Stomach smooth muscle (tissue), 2 donors: ENCODE results near the gene SHD.
A peak's percentile ranks its signal among the peaks of the same experiment; 100 is the strongest.
"Not testable (repeated sequence)": the region's sequence is repeated elsewhere in the genome, so short reads cannot be mapped to it uniquely, and the experiment has no call there.

ENCODE experiments used
- H3K27ac ChIP-seq: one replicate; pipeline ENCODE4 v1.7.0; 2013; ENCODE audit warnings: mild to moderate bottlenecking, low read length, inconsistent platforms
- H3K27me3 ChIP-seq, 2 donors: one replicate each; pipeline ENCODE4 v1.7.0; 2013; ENCODE audit warnings: low read length in 2 of 2; ENCODE audit not compliant: insufficient read depth in 2 of 2, control insufficient read depth in 1 of 2
- H3K36me3 ChIP-seq, 2 donors: one replicate each; pipeline ENCODE4 v1.7.0; 2013; ENCODE audit warnings: low read length in 2 of 2; ENCODE audit not compliant: control insufficient read depth in 2 of 2, insufficient read depth in 2 of 2
- H3K4me1 ChIP-seq: one replicate; pipeline ENCODE4 v1.7.0; 2013; ENCODE audit warnings: low read length; ENCODE audit not compliant: control insufficient read depth, insufficient read depth
- H3K4me3 ChIP-seq, 2 donors: one replicate each; pipeline ENCODE4 v1.7.0; 2013; ENCODE audit warnings: low read length in 2 of 2
- H3K9ac ChIP-seq, 2 donors: one replicate each; pipeline ENCODE4 v1.7.0; 2013; ENCODE audit warnings: low read length in 2 of 2, mild to moderate bottlenecking in 1 of 2
- H3K9me3 ChIP-seq, 2 donors: one replicate each; pipeline ENCODE4 v1.7.0; 2013; ENCODE audit warnings: low read length in 2 of 2; ENCODE audit not compliant: control insufficient read depth in 2 of 2
- donor health status: healthy.
- donor health status: Pancreatic carcinoma.

SHD gene

GRCh38 chr19:4328991-4329681 lies 50.1 kb downstream of the SHD start:
- not testable (repeated sequence) for H3K36me3 ChIP-seq, H3K9me3 ChIP-seq, H3K27ac ChIP-seq
- Histone ChIP-seq H3K9ac (peak overlapping the region in 1 of 2 donors; percentile 33), H3K4me1 (peaks cover 12% of the 10 kb centered on the region), H3K27me3 (peaks cover 0 to 15% of the 10 kb centered on the region in 2 donors), H3K4me3 (peak overlapping the region; percentile 53 to 64)

- H3K36me3 ChIP-seq, result no peaks in the 10 kb centered on the region
- no peak overlapping the region for H3K9ac ChIP-seq
- H3K4me1 ChIP-seq, result peaks cover 12% of the 10 kb centered on the region
- no peak overlapping the region for H3K4me3 ChIP-seq
- peaks cover 0 to 15% of the 10 kb centered on the region in 2 donors for H3K27me3 ChIP-seq
- H3K27ac ChIP-seq, result no peak overlapping the region
- no peaks in the 10 kb centered on the region for H3K9me3 ChIP-seq
These were observed 50.8 kb downstream of the SHD start for GRCh38 chr19:4329858-4330257.

- H3K4me1 ChIP-seq, result peaks cover 7% of the 10 kb centered on the region
- no peaks in the 10 kb centered on the region for H3K27me3 ChIP-seq
- no peak overlapping the region for H3K9ac ChIP-seq
- no peak overlapping the region for H3K4me3 ChIP-seq
- H3K9me3 ChIP-seq, result no peaks in the 10 kb centered on the region
- no peak overlapping the region for H3K27ac ChIP-seq
- no peaks in the 10 kb centered on the region for H3K36me3 ChIP-seq
These were observed 56.0 kb downstream of the SHD start for GRCh38 chr19:4334929-4335570.

- Histone ChIP-seq H3K27ac (no peak overlapping the region), H3K4me1 (peaks cover 15% of the 10 kb centered on the region)
These were observed 58.9 kb downstream of the SHD start for GRCh38 chr19:4337906-4338440.

GRCh38 chr19:4338441-4339355 lies 59.6 kb downstream of the SHD start, which contains the start of gene STAP2:
Gene STAP2, minus strand, starts transcription at chr19:4338827. Its CDS starts 74 bp downstream, at chr19:4338753.
- no peaks in the 10 kb centered on the region for H3K27me3 ChIP-seq
- no peaks in the 10 kb centered on the region for H3K36me3 ChIP-seq
- peak within 1 kb of the TSS; percentile 72 to 73 for H3K4me3 ChIP-seq
- peak within 1 kb of the TSS; percentile 61 to 66 for H3K9ac ChIP-seq
- H3K27ac ChIP-seq, result no peak within 1 kb of the TSS
- no peaks in the 10 kb centered on the region for H3K9me3 ChIP-seq
- H3K4me1 ChIP-seq, result peaks cover 18% of the 10 kb centered on the region

More at GRCh38 chr19:4337906-4338440, 58.9 kb downstream of the SHD start:
- no peaks in the 10 kb centered on the region for H3K36me3 ChIP-seq
- H3K9me3 ChIP-seq, result no peaks in the 10 kb centered on the region
- peak overlapping the region; percentile 61 to 66 for H3K9ac ChIP-seq
- H3K27me3 ChIP-seq, result no peaks in the 10 kb centered on the region
- H3K4me3 ChIP-seq, result peak overlapping the region; percentile 72 to 73
